HEK293T (cell line): Measurements from ENCODE around the gene HPS3.

ENCODE experiments used
- CTCF ChIA-PET: fragments of 350-600 bp; formaldehyde crosslinking; extraction: SDS; loops from one replicate; lab custom pipeline; 2021; ENCODE audit warnings: antibody characterized with exemption, inconsistent platforms; lab: Yijun Ruan, JAX
- POLR2A ChIA-PET: fragments of 350-600 bp; formaldehyde crosslinking; extraction: SDS; loops from one replicate; lab custom pipeline; 2020; ENCODE audit warnings: antibody characterized with exemption, inconsistent platforms; lab: Yijun Ruan, JAX
- DNase-seq: peaks from one replicate; pipeline ENCODE4 v3.0.0; 2012; ENCODE audit warnings: mixed read lengths; ENCODE audit errors: extremely low spot score
- ARNT ChIP-seq: fragments of 450-650 bp; IDR thresholded peaks from 2 replicates; pipeline ENCODE4 v1.6.1; 2017; ENCODE audit warnings: mild to moderate bottlenecking
- BHLHE40 ChIP-seq: fragments of 450-650 bp; IDR thresholded peaks from 2 replicates; pipeline ENCODE4 v1.6.1; 2016; ENCODE audit warnings: mild to moderate bottlenecking, moderate library complexity, borderline replicate concordance
- CTBP1 ChIP-seq: fragments of 450-650 bp; IDR thresholded peaks from 2 replicates; pipeline ENCODE4 v1.6.1; 2016; ENCODE audit warnings: borderline replicate concordance
- ELF4 ChIP-seq: fragments of 450-650 bp; IDR thresholded peaks from 2 replicates; pipeline ENCODE4 v1.6.1; 2017; ENCODE audit warnings: antibody characterized with exemption
- FOXA1 ChIP-seq: fragments of 450-650 bp; IDR thresholded peaks from 2 replicates; pipeline ENCODE4 v1.6.1; 2016; ENCODE audit warnings: mild to moderate bottlenecking
- FOXK2 ChIP-seq: fragments of 450-650 bp; IDR thresholded peaks from 2 replicates; pipeline ENCODE4 v1.6.1; 2016; ENCODE audit warnings: mild to moderate bottlenecking
- FOXM1 ChIP-seq: fragments of 450-650 bp; IDR thresholded peaks from 2 replicates; pipeline ENCODE4 v1.6.1; 2017; ENCODE audit warnings: mild to moderate bottlenecking, borderline replicate concordance
- HDGF ChIP-seq: fragments of 450-650 bp; IDR thresholded peaks from 2 replicates; pipeline ENCODE4 v1.6.1; 2017; ENCODE audit warnings: antibody characterized with exemption, borderline replicate concordance
- L3MBTL2 ChIP-seq: fragments of 450-650 bp; conservative IDR thresholded peaks from 2 replicates; pipeline ENCODE4 v1.6.1; 2016; ENCODE audit warnings: mild to moderate bottlenecking
- LEF1 ChIP-seq: fragments of 450-650 bp; IDR thresholded peaks from 2 replicates; pipeline ENCODE4 v1.6.1; 2017; ENCODE audit warnings: mild to moderate bottlenecking, borderline replicate concordance
- NFRKB ChIP-seq: fragments of 450-650 bp; IDR thresholded peaks from 2 replicates; pipeline ENCODE4 v1.6.1; 2016; ENCODE audit warnings: mild to moderate bottlenecking, moderate library complexity
- SP1 ChIP-seq: fragments of 450-650 bp; IDR thresholded peaks from 2 replicates; pipeline ENCODE4 v1.6.1; 2017
- SUZ12 ChIP-seq: fragments of 450-650 bp; IDR thresholded peaks from 2 replicates; pipeline ENCODE4 v1.6.1; 2016; ENCODE audit warnings: mild to moderate bottlenecking
- TARDBP ChIP-seq: fragments of 450-650 bp; IDR thresholded peaks from 2 replicates; pipeline ENCODE4 v1.6.1; 2016
- ZNF384 ChIP-seq: fragments of 450-650 bp; IDR thresholded peaks from 2 replicates; pipeline ENCODE4 v1.6.1; 2016
- TF ChIP-seq, protein P1 (sequence below): fragments of 450-650 bp; IDR thresholded peaks from 2 replicates; pipeline ENCODE4 v1.6.1; 2016

Gene HPS3

DNA sequence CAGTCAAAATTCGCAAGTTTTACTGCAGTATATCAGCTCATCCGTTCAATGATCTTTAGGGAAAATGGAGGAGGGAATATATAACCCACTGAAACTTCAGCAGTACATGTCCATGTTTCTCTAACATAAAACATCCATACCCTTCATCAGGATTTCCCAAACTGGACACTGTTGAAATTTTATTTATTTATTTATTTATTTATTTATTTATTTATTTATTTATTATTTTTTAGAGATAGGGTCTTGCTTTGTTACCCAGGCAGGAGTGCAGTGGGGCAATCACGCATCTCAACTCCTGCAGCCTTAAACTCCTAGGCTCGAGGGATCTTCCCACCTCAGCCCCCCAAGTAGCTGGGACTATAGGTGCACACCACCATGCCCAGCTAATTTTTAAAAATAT is 28.3 kb upstream of the HPS3 start:
- DNase-seq: no peak
- TF ChIP-seq ARNT (no peak), FOXA1 (no peak), SP1 (no peak), LEF1 (no peak), NFRKB (no peak), ZNF384 (no peak), FOXK2 (no peak), FOXM1 (no peak)
- CTCF ChIA-PET: interaction anchor here (0.6 kb wide), 1 partner anchor 243 kb away, joined by 8 read pairs; no protein-coding TSS in a partner anchor
- POLR2A ChIA-PET: no interaction called here

DNA sequence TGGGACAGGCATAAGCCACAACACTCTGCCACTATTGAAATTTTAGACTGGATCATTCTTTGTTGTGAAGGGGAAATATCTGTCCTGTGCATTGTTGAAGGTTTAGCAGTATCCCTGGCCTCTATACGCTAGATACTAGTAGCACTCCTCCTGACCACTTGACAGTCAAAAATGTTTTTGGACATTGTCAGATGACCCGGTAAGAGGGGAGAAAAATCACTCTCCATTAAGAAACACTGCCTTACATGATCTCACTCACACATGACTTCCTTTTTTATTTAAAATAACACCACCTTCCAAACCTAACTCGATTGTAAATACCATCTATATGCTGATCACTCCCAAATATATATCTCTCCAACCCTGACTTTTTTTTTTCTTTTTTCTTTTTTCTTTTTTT is 27.8 kb upstream of the HPS3 start:
- POLR2A ChIA-PET: no interaction called here
- CTCF ChIA-PET: interaction anchor here (0.6 kb wide), 1 partner anchor 244 kb away, joined by 8 read pairs; no protein-coding TSS in a partner anchor
- DNase-seq: no peak
- TF ChIP-seq FOXK2 (no peak), ZNF384 (no peak), BHLHE40 (no peak), FOXM1 (no peak), LEF1 (no peak), ARNT (no peak), CTBP1 (no peak), ELF4 (no peak), NFRKB (no peak), SP1 (no peak), FOXA1 (no peak), SUZ12 (no peak), HDGF (no peak), L3MBTL2 (no peak), TARDBP (no peak)
- TF ChIP-seq, protein P1, sequence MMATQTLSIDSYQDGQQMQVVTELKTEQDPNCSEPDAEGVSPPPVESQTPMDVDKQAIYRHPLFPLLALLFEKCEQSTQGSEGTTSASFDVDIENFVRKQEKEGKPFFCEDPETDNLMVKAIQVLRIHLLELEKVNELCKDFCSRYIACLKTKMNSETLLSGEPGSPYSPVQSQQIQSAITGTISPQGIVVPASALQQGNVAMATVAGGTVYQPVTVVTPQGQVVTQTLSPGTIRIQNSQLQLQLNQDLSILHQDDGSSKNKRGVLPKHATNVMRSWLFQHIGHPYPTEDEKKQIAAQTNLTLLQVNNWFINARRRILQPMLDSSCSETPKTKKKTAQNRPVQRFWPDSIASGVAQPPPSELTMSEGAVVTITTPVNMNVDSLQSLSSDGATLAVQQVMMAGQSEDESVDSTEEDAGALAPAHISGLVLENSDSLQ: no peak

DNA sequence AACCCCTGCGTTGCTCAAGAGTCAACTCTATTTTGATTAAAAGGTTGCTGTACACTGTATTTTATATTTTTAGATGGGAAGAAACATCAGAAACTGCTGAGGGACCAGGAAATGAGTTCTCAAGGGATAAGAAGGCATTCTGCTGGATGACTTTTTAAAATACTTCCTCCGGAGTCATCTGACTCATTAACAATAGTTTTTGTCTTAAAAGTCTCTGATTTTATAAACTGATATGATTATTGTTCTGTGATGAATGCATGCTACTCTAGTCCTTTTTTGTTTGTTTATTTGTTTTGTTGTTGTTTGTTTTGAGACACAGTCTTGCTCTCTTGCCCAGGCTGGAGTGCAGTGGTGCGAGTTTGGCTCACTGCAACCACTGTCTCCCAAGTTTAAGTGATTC is 25.0 kb upstream of the HPS3 start:
- ChIA-PET CTCF (no interaction called here), POLR2A (no interaction called here)
- no peak for TF ChIP-seq TARDBP
- no peak for TF ChIP-seq SUZ12
- TF ChIP-seq ARNT: no peak
- TF ChIP-seq HDGF: no peak
- TF ChIP-seq, protein P1: no peak
- no peak for TF ChIP-seq ZNF384
- TF ChIP-seq L3MBTL2: no peak
- no peak for TF ChIP-seq BHLHE40
- DNase-seq: no peak

DNA sequence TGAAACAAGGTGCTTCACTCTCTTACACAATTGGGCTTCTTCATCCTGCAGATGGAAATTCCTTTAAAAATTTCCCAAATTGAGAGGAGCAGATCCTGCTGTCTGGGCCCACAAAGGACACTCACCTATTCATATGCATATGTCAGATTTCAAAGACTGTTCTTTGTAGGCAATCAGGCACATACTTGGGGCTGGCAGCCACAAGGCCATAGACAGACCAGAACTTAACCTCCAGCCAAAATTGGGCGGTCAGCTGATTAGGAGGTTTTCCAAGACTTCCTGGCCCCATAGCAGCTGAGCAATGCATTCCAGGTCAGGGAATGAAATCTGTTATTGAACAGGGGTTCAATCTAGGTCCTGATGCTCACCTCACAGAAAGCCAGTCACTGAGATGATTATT is 15.0 kb upstream of the HPS3 start:
- no peak for DNase-seq
- POLR2A ChIA-PET: no interaction called here
- no peak for TF ChIP-seq HDGF
- no peak for TF ChIP-seq FOXK2
- TF ChIP-seq BHLHE40: no peak
- no peak for TF ChIP-seq ARNT
- TF ChIP-seq FOXA1: no peak
- TF ChIP-seq NFRKB: no peak
- CTCF ChIA-PET: no interaction called here

DNA sequence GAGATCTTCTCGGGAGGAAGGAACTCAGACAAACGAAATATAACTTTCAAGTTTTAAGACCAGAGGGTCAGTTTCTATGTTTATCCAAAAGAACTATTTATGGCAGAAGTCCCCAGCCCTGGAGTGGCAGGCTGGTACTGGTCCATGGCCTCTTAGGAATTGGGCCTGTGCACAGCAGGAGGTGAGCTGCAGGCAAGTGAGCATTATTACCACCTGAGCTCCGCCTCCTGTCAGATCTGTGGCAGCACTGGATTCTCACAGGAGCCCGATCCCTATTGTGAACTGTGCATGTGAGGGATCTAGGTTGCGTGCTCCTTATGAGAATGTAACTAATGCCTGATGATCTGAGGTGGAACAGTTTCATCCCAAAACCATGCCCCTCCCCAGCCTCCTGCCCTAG is 14.3 kb upstream of the HPS3 start:
- no peak for TF ChIP-seq FOXK2
- no peak for TF ChIP-seq BHLHE40
- no peak for TF ChIP-seq TARDBP
- TF ChIP-seq FOXA1: no peak
- no peak for TF ChIP-seq LEF1
- no peak for TF ChIP-seq HDGF
- ChIA-PET CTCF (no interaction called here), POLR2A (no interaction called here)
- DNase-seq: no peak

DNA sequence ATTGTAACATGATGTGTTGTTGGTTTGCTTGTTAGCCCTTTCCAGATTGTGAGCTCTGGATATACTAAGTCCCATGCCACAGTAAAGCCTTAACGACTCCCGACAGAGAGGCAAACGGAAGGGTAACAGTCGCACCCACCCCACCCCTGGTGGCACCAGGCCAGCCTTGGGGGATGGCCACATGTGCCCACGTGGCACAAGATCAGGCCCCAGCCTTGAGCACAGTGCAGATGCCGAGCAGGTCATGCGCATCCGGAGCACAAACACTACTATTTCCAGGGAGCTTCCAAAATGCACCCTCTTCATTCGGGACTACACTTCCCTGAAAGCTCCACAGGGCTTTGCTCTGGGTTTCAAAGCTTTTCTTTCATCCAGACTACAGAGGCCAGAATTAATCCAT is 10.7 kb upstream of the HPS3 start:
- TF ChIP-seq SUZ12: no peak
- TF ChIP-seq BHLHE40: no peak
- no peak for TF ChIP-seq L3MBTL2
- TF ChIP-seq NFRKB: no peak
- TF ChIP-seq CTBP1: no peak
- TF ChIP-seq SP1: no peak
- TF ChIP-seq FOXM1: no peak
- no peak for TF ChIP-seq FOXK2
- no peak for TF ChIP-seq ZNF384
- TF ChIP-seq FOXA1: no peak
- no peak for DNase-seq
- POLR2A ChIA-PET: no interaction called here
- CTCF ChIA-PET: no interaction called here

DNA sequence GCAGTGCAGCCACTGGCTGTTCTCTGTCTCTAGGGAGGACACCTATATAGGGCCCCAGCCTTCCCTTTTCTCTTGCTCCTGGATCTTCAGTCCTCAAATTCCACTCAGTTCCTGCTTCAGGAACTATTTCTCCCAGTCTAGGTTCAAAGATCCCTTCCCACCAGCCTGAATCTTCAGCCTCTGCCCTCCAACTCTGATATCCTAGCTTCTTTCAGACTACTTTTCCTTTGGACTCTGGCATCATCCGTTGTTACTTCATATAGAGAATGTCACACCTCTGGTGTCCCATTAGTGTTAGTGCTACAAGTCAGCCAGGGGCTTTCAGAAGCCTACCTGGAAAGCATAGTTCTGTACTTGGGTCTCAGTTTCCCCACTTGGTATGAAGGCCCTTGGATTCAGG is 10.0 kb upstream of the HPS3 start:
- ChIA-PET CTCF (interaction anchor here (1.1 to 2.5 kb wide), 6 partner anchors 11 to 179 kb away, joined by 3 to 11 read pairs (median 4); no protein-coding TSS in a partner anchor), POLR2A (no interaction called here)
- DNase-seq: no peak
- TF ChIP-seq FOXK2 (no peak), NFRKB (no peak), CTBP1 (no peak), ZNF384 (no peak), BHLHE40 (no peak), HDGF (no peak), SUZ12 (no peak), SP1 (no peak), FOXA1 (no peak), ELF4 (no peak), ARNT (no peak), LEF1 (no peak)
- TF ChIP-seq, protein P1: no peak
